Glomerular visceral epithelial cell (primary cell): ENCODE results near the gene BLMH.

Experiments used
- DNase-seq: peaks from one replicate; pipeline ENCODE4 v3.0.0-alpha.2; 2016; ENCODE audit errors: extremely low spot score

Gene BLMH

DNA sequence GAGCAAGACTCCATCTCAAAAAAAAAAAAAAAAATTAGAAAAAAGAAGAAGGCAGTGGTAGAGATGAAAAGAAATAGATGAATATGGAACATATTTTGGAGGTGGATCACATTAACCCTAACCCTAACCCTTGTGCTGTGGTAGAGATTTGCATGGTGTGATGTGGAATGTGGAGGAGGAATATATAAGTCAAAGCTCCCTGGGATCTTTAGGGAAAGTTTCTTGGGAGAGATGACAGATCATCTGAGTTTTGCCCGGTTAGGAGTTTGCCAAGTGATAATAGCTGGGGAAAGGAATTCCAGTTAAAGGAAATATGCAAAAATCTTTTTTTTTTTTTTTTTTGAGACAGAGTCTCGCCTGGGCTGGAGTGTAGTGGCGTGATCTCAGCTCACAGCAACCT is 13.0 kb upstream of the BLMH start:
- DNase-seq, result no peak

DNA sequence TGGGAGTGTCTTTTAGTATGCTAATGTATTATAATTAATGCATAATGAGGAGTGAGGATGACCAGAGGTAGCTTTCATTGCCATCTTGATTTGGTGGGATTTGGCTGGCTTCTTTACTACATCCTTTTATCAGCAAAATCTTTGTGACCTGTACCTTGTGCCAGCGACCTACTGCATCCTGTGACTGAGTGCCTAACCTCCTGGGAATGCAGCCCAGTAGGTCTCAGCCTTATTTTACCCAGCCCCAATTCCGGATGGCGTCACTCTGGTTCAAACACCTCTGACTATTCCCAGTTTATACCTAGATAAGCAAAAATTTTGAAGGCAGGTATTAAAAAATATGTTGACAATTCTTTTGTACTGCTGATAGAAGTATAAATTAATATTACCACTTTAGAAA is 10.5 kb upstream of the BLMH start:
- DNase-seq, result no peak

DNA sequence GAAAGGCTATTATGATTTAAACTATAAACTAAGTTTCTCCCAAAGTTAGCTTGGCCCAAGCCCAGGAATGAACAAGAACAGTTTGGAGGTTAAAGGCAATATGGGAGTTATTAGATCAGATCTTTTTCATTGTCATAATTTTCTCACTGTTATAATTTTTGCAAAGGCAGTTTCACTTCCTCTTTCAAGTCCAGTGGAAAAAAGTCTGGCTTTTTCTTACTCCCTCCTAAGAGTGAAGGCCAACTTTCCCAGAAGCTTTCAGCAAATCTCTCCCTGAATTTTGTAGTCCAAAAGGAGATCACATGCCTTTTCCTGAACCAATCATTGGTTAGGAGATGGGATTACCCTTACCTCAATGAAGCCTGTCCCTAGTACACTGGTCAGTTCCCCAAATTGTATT is 9.1 kb upstream of the BLMH start:
- DNase-seq, result no peak

DNA sequence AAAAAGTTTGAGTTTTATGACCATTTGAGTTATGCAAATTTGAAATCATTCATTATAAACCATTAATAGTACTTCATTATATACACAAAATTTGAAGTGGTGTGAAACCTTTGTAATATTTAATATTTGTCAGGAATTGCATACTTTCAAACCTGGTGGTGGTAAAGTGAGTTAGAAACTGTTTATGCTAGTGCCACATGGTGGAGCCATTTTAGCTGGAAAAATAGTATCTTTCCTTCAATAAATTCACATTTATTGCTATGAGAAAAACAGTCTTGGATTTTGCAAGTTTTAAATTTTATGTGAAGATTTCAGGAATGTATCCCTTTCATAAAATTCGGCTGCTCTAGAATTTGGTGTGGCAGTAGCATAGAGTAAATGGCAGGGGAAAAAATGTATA is 7.3 kb upstream of the BLMH start:
- no peak for DNase-seq

DNA sequence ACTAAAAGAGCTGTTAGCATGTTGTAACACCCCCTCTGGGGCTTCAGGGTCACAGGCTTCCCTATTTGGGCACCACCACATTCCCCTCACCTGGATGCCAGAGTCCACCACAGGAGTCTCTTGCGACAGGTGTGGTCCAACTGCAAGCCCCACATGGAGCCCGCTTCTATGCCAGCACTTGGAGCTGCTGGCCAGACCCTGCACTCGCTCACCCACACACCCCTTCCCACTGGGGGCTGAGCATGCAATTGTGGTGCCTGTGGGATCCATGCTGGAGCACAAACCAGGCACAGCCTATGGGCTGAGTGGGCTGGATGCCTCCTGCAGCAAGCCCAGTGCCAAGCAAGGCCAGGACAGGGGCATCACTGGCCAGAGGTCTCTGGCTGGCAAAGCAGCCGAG is 6.0 kb upstream of the BLMH start:
- DNase-seq, result no peak

DNA sequence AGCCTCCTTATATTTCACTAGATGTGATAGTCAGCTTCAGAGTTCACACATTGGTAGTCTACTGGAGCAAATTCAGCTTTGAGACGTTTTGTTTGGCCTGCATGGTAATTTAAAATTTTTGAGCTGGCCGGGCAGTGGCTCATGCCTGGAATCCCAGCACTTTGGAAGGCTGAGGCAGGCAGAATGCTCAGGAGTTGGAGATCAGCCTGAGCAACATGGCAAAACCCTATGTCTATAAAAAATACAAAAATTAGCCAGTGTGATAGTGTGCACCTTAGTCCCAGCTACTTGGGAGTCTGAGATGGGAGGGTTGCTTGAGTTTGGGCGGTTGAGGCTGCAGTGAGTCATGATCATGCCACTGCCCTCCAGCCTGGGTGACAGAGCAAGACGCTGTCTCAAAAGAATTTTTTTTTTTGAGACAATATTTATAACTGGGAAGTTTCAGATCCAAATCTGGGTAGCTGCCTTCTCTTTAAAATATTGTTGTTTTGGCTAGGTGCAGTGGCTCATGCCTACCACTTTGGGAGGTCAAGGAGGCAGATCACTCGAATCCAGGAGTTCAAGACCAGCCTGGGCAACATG is 4.8 kb upstream of the BLMH start:
- DNase-seq, result no peak

DNA sequence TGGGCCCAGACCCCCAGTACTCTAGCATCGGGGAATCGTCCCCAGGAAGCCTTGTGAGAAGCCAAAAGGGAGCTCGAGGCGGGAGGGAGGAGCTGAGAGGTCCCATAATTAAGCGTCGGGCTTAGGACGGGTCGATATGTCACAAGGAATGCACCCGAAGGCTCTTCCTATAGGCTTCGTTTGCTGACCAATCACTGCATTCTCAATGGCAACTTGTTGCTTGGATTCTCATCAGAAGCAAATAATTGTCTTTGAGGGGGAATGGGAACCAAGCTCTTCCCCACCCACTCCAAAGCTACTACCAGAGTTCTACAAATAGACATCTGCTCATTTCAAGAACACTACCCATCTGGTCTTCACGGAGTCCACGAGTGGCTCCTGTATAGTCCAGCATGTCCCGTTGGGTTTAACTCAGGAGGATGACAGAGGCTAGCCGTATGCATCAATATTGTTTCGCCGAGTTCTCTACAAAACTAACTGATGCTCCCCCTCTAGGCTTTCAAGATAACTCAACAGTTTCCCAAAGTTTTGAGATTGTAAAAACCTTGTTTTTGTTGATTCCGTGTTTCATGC is 628 bp upstream of the BLMH start:
- no peak for DNase-seq

DNA sequence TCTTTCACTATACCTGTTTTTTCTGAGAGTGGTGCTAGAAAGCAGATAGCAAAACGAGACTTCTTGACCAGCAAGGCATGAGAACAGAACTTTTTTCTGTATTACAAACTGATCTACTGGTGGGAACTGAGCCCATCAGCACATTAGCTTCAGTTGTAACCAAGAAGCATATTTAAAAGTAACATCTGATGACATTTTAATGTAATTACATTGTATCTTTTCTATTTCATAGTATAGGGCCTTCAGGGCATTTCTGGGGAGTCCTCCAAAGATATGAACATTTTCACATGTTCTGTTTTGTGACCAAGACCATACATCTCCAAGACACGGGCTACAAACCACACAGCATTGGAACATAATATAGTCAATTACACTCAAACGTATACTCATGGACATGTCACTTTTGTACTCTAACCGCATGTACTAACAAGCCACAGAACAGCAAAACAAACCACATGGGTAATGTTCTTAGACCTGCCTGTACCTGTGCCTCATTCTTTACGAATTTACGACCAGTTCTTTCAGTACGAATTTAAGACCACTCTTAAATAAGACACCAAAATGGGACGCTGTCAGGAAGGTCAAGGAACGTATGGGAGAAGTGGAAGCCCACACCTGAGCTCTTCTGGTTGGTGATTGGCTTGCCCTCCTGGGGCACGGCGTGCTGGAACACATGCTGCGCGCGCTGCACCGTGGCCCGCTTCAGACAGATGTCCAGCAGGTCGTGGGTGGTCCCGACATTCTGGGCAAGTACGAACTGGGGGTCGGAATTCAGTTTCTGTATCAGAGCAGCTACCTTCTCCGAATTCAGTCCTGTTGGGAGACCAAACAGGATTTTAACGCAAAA is 825 bp downstream of the BLMH start:
- peak; percentile 56 for DNase-seq

DNA sequence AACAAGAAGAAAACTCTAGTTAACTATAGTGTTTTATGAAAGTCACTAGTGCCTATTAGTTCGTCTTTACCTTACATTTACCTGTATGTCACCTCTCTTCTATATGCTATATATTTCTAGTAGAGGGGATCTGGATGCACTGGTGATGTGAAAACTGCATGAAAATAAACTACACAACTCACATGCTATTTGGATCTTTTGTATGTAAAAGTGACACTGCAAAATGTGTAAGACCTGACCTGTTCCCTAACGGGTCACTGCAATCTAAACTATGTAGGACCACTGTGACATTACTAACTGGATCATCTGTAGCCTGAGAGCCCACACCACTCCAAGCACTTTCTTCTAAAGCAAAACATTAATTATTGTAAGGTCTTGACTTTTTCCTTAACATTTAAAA is 1.7 kb downstream of the BLMH start:
- no peak for DNase-seq

DNA sequence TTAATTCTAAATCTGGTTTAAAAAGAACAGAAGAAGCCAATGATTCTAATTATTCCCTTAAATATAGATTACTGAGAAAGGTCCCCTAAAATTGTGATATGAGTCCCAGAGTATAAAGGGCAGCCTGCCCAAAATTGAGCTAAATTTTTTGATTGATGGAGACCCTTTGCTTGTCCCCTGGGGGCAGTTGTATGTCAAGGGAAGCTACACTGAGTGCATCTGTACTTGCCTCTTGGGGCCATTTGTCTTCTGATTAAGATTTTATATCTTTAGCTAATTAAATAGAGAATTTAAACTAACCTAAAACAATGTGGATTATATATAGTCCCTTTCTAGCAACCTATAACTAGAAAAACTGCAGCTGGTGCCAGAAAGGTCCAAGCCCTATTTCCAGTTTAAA is 12.6 kb downstream of the BLMH start:
- no peak for DNase-seq

DNA sequence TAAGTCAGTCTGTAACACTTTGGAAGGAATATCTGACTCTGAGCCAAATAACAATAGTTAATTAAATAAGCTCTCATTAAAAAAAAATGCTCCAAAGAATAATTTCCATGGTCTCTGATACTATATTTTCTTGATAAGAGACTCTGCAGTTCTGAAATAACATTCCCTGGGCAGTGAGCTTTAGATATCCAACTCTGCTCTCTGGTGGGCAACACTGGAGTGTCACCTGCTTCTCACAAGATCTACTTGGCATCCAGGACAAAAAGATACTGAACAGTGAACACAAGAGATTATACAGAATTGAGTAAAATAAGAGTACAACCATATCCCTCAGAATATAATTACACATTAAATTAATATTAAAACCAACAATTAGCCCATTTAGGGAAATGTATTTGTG is 13.7 kb downstream of the BLMH start:
- DNase-seq, result peak; percentile 43

DNA sequence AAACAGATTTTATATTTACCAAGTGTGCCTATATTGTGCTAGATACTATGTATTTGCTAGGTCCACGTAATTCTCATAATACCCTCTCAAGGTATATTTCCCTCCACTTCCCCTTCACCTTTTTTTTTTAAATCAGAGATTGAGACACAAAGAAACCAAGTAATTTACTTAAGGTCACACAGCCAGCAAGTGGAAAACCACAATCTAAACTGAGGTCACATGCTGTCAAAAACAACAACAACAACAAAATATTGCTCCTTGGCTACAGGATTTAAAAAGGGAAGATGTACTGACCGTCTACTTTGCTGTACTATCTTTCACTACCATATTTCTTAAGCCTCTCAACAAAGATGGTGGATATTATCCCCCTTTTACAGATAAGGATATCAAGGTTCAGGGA is 15.8 kb downstream of the BLMH start:
- no peak for DNase-seq

DNA sequence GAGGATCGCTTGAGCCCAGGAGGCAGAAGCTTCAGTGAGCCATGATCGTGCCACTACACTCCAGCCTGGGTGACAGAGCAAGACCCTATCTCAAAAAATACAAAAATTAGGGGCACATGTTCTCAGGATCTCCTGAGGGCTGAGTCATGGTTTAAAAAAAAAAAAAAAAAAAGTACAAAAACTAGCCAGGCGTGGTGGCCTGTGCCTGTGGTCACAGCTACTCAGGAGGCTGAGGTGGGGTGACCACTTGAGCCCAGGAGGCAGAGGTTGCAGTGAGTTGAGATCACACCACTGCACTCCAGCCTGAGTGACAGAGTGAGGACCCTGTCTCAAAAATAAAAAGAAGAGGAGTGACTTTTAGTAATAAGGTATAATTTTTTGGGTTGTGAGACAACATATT is 16.9 kb downstream of the BLMH start:
- DNase-seq, result peak; percentile 60

DNA sequence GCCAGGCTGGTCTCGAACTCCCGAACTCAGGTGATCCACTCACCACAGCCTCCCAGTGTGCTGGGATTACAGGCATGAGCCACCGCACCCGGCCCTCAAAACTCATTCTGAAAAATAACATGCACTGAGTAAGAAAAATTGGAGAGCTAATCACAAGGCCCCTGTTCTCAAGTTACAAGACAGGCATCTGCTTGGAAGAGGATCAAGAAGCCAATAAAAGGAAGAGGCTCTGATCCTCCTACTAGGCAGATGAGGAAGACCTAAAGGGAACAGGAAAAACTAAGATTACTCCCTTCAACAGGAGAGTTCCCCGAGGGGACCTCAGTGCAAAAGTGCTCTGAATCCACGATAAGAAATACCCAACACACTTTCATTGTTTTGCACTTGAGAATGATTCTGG is 18.4 kb downstream of the BLMH start:
- no peak for DNase-seq

DNA sequence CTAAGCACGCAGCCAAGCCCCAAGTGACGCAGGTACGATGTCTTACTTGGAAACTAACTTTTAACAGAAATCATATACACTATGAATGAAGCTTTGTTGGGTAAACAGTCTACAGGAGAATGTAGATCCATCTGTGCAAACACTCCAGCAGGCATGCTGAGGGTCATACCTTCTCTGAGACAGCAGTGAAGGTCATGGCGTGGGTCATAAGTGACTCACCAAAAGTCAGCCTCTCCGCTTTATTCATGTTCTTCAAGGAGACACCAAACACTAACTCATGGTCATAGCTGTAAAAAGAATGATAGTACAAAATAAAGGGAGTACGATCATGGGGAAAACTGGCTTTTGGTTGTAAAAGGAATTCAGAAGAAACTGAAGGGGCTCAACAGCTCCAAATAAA is 20.6 kb downstream of the BLMH start:
- no peak for DNase-seq

DNA sequence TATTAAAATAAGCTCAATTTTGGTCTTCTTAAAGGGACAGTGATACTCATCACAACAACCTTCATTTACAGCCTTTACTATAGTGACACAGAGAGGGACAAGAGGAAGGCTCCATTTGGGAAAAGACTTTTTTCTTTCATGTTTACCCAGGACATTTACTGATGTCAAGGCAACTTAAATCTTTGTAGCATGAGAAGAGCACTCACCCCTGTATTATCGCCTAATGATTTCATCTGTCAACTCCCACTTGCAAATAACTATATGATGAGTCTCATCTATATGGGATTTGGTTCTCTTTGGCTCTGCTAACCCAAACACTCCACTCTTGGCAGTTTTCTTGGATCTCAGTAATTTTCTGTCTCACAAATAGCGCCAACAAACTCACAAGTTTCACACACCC is 24.1 kb downstream of the BLMH start:
- DNase-seq, result no peak

DNA sequence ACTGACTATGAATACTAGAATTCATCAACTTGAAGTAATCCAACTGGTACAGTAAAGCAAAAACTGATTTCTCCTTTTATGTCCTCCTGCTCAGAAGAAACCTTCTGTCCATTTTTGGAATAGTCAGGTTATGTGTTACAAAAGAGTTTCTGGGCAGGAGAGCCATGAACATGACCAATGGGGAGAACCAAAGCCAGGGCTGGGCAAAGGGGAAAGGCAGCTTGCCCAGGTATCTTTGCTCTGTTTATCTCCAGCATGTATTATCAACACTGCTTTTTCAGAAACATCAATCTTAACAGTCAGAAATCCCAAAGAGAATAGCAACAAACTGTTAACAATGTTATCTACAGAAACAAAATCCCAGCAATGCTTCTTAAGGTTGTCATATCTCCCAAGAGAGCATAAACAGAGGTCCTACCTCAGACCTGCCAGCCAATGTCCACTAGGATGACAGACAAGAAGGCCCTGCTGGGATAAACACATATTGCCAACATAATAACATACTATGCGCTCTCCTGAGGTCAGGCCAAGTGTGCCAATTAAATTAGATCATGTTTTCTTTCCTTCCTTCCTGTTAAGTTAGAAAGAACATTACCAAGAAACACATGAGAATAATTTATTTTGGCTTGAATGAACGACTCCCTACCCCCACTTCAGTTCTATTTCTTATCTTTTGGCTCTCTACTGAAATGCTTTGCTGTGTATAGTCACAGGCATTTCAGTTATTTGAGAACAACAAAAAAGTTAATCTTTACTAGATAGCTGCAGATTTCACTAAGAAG is 28.0 kb downstream of the BLMH start:
- DNase-seq, result peak; percentile 2

DNA sequence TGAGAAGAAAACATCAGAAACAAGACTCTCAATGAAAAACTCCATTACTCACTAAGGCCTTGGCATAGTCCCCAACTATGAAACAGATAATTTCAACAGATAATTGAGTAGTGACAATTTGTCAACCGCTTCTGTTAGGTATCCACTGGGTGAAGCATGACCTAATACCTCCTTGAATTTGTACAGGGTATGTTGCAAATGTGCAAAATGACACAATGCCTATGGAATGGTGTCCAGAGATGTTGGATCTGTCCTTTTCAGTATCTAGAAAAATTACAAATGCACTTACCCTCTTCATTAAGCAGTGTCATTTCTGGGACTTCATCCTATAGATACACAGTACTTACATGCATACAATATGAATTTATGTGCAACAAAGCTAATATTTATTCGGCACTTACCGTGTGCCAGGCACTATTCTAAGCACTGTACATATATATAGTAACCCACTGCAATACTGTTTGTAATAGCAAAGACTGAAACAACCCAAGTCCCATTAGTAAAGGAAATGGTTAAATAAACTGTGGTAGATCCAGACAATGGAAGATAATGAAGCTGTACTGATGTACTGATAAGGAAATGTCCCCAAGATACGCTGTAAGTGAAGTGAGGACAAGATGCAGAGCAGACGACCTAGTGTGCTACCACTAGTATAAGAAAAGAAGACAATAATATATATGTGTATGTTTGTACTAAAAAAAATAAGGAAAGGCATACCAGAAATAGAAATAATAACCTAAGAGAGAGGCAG is 34.8 kb downstream of the BLMH start:
- DNase-seq, result no peak

DNA sequence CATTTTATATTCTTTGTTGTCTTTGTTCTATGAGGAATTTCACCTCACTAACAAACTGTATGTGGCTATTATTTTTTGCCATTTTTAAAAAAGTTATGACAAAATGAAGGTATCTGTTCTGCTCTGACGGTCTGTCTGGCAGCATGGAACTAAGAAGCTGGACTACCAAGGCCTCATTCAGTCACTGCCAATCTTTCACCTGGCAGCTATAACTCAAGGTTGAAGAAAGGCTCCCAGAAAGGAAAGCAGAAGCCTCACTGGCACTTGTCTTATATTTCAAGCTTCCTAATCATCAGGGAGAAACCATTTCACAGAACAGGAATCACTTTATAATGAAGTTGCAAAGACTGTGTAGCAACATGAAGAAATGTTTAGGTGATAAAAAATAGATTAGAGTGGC is 37.6 kb downstream of the BLMH start:
- no peak for DNase-seq

DNA sequence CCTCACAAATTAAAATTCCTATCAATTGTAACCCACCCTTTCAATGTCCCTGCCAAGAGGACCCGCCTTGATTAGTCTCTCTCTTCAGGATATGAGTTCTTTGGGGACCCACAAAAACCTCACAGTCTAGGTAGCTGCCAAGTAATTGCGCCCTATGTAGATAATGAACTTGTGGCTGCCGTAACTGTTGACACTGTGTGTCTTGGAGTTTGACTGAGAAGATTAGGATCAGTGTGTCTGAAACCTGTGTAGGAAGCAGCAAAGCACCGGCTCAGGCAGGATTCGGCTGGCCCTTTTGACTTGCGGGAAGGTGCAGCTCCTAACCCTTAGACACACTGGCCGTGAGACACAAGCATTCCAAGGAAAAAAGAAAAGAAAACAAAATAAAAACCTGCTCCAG is 38.4 kb downstream of the BLMH start:
- DNase-seq, result no peak

DNA sequence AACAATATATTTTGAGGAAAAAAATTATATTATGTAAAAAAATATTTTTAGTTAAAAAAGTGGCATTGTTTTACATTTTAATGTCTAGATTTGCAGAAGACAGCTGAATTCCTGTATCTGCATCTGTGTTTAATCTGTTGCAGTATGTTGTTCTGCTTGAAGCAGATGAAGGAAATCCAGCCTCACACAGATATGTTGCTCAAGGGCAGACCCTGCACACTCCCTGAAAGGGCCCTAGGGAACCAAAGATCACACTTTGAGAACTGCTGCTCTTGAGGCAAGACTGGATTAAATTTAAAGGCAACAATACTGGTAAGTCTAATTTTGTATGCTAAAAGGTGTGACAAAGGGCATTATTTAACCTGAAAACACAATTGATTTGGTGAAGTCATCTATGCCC is 39.8 kb downstream of the BLMH start:
- no peak for DNase-seq

DNA sequence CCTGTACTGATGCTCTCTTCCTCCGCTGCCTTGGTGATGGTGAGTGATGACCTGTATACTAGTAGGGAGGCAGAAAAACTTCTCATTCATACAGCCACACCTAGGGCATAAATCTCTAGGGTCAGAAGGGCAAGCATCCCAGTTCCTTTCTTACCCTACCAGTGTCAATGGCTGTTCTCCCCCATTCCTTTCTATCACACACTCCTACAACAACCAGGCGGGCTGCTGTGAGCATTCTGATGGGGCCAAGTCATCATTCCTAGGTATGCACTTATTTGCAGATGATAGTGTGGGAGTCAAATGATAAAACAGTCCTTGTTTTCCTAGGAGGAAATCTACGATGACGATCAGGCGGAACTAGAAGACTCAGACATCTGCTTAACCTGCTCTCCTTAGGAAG is 42.3 kb downstream of the BLMH start:
- no peak for DNase-seq
